NCI-H146 (cell line): ENCODE data around the gene KCTD14.
"Not testable (repeated sequence)": the region's sequence is repeated elsewhere in the genome, so short reads cannot be mapped to it uniquely, and the experiment has no call there.

Source experiments
- DNase-seq: peaks from one replicate; lab custom pipeline; 2025; lab: John Stamatoyannopoulos, UW

Gene KCTD14

DNA sequence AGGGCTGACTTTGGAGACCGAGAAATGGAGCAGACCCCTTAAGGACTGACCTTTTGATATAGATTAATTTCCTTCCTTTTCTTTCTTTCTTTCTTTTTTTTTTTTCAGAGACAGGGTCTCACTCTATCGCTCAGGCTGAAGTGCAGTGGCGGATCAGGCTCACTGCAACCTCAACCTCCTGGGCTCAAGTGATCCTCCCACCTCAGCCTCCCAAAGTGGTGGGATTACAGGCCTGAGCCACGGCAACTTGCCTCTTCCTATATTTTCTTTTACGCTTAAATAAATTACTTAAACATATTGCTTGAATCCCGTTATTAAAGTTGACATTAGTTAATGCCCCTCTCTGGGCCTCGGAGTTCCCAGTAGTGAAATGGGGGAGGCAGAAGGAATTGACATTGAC lies 350 bp upstream of the KCTD14 start:
- DNase-seq = no peak

GRCh38 chr11:78021611-78022010 lies 1.5 kb downstream of the KCTD14 start:
- DNase-seq = no peak

- DNase-seq = no peak
Observed at GRCh38 chr11:78020246-78020645, 2.8 kb downstream of the KCTD14 start.

- DNase-seq = no peak
Observed at GRCh38 chr11:78019808-78020207, 3.3 kb downstream of the KCTD14 start.

DNA sequence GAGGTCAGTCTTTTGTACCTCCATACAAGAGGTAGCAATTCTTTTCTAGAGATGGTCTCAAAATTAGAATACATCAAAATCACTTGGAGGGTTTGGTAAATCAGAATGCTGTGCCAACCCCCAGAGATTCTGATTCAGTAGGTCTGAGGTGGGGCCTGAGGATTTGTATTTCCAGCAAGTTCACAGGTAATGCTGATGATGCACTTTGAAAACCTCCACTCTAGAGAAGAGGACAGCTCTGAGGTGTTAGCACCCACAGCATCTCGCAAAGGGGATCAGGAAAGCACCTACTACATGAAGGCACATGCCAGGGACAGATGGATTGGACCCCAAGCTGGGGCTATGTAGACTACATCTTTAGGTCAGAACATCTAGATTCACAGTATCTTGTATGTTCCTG lies 7.2 kb downstream of the KCTD14 start:
- DNase-seq = no peak

DNA sequence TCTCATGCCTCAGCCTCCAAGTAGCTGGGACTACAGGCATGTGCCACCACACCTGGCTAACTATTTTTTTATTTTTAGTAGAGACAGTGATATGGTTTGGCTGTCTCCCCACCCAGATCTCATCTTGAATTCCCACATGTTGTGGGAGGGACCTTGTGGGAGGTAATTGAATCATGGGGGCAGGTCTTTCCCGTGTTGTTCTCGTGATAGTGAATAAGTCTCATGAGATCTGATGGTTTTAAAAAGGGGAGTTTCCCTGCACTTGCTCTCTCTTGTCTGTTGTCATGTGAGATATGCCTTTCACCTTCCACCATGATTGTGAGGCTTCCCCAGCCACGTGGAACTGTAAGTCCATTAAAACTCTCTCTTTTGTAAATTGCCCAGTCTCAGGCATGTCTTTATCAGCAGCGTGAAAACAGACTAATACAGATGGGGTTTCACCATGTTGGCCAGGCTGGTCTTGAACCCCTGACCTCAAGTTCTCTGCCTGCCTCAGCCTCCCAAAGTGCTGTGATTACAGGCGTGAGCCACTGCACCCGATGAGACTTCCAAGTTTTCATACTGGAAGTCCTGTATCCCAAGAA lies 8.0 kb downstream of the KCTD14 start:
- DNase-seq = not testable (repeated sequence)

DNA sequence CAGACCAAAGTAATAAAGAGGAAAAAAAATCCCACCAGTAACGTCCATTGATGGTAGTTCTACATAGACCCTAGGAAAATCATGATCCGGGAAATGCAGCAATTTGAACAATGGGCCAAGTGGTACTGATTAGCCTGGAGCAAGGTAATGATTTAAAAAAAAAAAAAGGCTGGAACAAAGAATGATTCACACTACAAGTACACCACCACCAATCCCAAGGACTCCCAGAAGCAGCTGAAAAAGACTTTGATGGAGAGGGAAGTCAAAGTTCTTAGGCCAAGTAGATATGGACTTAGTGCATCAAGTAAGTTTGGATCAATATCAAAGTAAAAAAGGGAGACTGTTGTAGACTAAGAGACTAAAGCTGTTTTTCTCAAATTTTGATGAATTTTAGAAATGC lies 11.8 kb downstream of the KCTD14 start:
- DNase-seq = no peak

DNA sequence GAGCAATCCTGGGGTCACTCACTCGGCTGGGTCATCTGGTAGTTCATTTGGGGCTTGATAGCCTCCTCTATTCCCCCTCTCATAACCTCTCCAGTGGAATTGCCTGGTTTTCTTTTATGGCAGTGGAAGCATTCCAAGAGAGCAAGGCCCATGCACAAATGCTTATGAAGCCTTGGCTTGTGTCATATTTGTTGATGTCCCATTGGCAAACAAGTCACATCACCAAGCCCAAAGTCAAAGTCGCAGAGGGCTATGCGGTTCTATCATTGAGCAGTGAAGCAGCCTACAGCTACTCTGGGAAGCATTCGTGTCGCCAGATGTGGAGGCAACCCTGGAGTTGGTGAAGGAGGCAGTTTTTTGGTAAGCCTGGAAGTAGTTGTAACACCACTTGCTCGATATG lies 12.3 kb downstream of the KCTD14 start:
- DNase-seq = no peak

- no peak for DNase-seq
Observed at GRCh38 chr11:78010304-78010703, 12.8 kb downstream of the KCTD14 start.

GRCh38 chr11:78009062-78009461 lies 14.0 kb downstream of the KCTD14 start:
- DNase-seq = no peak

DNA sequence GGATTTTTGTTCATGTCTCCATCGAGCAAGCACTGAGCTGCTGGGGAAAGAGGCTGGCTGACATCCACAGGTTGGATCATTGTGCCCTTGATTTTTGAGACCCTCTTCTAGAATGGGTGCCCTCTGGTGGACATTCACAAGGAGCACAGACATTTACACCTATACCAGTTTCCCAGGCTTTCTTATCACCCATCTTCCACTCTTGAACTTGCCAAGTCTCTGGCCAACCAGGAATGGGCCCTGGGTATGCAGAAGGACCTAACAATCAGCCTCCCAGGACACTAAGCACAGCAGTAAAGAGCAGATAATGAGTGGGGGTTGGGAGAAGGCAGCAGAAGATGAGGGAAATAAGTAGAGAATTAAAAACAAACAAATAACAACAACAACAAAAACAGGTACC lies 22.9 kb downstream of the KCTD14 start:
- DNase-seq = peak; percentile 85

- no peak for DNase-seq
Observed at GRCh38 chr11:77999446-78000030, 23.5 kb downstream of the KCTD14 start.

DNA sequence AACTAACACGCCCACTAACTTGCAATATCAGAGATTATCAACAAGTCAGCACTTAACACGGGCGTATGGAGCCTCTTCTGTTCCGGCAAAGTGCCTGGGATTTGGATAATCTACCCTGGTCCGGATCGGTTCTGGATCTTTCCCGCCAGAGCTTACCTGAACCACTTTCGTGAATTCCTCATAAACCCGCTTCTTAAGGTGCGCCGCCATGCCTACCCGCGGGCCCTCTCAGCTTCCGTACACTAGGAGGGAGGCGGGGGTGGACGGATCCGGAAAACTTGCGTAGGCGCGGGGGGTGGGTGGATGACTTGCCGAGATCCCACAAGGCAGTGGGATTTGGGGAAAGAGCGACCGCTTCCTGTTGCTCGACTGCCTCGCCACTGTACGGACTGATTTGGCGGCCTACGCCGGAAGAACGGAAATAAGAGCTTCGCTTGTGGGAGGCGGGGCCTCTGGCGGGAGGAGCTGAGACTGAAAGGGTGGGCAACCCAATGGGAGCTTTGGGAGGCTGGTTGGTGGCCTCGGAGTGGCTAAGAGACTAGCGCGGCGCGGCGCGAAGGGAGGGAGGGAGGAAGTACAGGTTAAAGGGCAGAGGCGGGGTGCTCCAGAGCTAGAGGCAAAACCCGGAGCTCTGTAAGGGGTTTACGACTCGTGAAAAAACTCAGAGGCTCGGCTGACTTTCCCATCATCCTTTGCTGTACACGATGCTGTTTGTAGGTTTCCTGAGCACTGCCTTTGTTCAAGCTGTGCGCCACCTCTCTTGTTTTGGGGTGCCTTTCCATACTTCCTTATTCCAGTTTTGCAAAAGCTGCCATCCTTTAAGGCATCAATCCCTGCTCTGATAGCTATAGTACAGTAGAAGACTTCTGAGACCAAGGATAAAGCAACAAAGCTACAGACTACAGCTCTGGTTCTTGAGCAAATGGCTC lies 28.4 kb downstream of the KCTD14 start, which contains the start of gene INTS4:
Gene INTS4, minus strand, starts transcription at position 235 of the 929 bp plus-strand sequence. Its CDS starts 25 bp downstream, at position 210.
- peak; percentile 100 for DNase-seq

- DNase-seq = peak; percentile 5
Observed at GRCh38 chr11:77993902-77994301, 29.2 kb downstream of the KCTD14 start.

- no peak for DNase-seq
Observed at GRCh38 chr11:77990981-77991380, 32.1 kb downstream of the KCTD14 start.

- DNase-seq = not testable (repeated sequence)
Observed at GRCh38 chr11:77986456-77986855, 36.6 kb downstream of the KCTD14 start.

DNA sequence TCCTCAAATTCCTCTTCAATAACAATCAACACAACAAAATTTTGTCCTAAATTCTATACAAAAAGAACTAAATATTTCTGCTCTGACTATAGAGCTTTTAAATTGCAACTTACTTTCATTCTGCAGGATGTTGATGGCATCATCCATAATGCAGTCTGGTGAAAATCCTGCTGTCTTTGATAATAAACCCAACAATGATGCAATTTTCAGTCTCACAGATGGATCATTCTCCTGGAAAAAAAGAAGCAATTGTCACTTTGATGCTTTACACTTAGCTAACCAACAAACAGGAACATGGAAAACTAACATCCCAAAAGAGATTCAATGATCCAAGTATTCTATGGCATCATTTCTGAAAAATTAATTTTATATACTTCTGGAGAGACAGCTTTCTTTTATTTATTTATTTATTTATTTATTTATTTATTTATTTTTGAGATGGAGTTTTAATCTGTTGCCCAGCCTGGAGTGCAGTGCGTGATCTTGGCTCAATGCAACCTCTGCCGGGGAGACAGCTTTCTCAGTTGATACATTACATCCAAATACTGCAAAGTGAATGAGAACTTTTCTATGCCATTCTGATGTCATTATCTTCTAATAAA lies 41.6 kb downstream of the KCTD14 start:
- DNase-seq = no peak

DNA sequence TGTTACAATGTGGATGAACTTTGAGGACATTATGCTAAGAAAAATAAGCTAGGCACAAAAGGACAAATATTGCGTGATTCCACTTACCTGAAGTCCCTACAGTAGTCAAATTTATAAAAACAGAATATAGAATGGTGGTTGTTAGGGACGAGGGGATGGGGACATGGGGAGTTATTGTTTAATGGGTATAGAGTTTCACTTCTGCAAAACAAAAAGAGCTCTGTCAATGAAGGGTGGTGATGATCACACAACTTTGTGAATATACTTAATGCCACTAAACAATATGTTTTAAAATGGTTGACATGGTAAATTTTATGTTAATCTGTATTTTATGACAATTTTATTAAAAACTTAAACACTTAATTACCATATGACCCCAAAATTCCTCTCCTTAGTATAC lies 54.7 kb downstream of the KCTD14 start:
- no peak for DNase-seq

- no peak for DNase-seq
Observed at GRCh38 chr11:77967753-77968152, 55.3 kb downstream of the KCTD14 start.

DNA sequence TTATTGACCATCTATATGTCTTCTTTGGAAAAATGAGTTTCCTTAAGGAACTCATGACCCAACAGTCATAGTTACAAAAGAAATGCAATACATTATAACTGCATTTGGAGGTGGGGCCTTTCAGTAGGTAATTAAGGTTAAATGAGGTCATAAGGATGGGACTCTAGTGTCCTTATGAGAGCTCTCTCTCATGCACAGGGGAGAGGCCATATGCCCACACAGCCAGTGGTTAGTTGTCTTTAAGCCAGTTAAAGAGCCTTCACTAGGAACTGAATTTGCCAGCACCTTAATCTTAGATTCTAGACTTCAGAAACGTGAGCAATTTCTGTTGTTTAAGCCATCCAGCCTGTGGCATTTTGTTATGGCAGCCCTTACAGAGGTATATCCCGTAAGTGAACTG lies 56.0 kb downstream of the KCTD14 start:
- DNase-seq = no peak

- DNase-seq = no peak
Observed at GRCh38 chr11:77966338-77966737, 56.7 kb downstream of the KCTD14 start.
